Spleen (tissue), 11 donors: Measurements from ENCODE around the gene EXTL1. TPM values are rescaled to one million over a fixed set of nuclear protein-coding genes. Genes with fewer than 3 reads are reported as not detected.

Experiments
- DNase-seq: peaks from one replicate; pipeline ENCODE4 v3.0.0-alpha.2; 2020
- H3K27ac ChIP-seq, 8 donors: fragments of 200-600 bp; sonication (generic) in 7 of 8; 1 replicate in 4 of 8; 2 replicates in 4 of 8; pipeline versions ENCODE4 v1.5.0 to v1.8.0; 2016 to 2021; ENCODE audit warnings: inconsistent platforms in 4 of 8, mild to moderate bottlenecking in 4 of 8, moderate library complexity in 1 of 8
- H3K27me3 ChIP-seq, 7 donors: fragments of 200-600 bp; sonication (generic) in 6 of 7; replicated peaks in 1 of 7; 1 replicate in 4 of 7; 2 replicates in 3 of 7; pipeline versions ENCODE4 v1.5.0 to v1.8.0; 2016 to 2021; ENCODE audit warnings: inconsistent platforms in 3 of 7, mild to moderate bottlenecking in 1 of 7
- H3K36me3 ChIP-seq, 6 donors: fragments of 200-600 bp; sonication (generic) in 5 of 6; 1 replicate in 4 of 6; 2 replicates in 2 of 6; pipeline versions ENCODE4 v1.5.0 to v1.8.0; 2016 to 2021; ENCODE audit warnings: inconsistent platforms in 2 of 6
- H3K4me1 ChIP-seq, 6 donors: fragments of 200-600 bp; sonication (generic) in 5 of 6; 1 replicate in 3 of 6; 2 replicates in 3 of 6; pipeline versions ENCODE4 v1.5.0 to v1.8.0; 2016 to 2021; ENCODE audit warnings: inconsistent platforms in 3 of 6
- H3K4me3 ChIP-seq, 8 donors: fragments of 200-600 bp; sonication (generic) in 7 of 8; 1 replicate in 4 of 8; 2 replicates in 4 of 8; pipeline versions ENCODE4 v1.5.0 to v1.8.0; 2016 to 2021; ENCODE audit warnings: inconsistent platforms in 4 of 8, mild to moderate bottlenecking in 4 of 8, moderate library complexity in 2 of 8
- H3K9me3 ChIP-seq, 8 donors: fragments of 200-600 bp; sonication (generic) in 7 of 8; 1 replicate in 4 of 8; 2 replicates in 4 of 8; pipeline versions ENCODE4 v1.5.0 to v1.8.0; 2016 to 2021; ENCODE audit warnings: inconsistent platforms in 4 of 8
- CTCF ChIP-seq, 11 experiments: fragments of 200-600 bp in 7 of 11; fragments of 450-650 bp in 4 of 11; sonication (generic) in 4 of 11; IDR thresholded peaks in 8 of 11; conservative IDR thresholded peaks in 3 of 11; 1 replicate in 7 of 11; 2 replicates in 4 of 11; pipeline versions ENCODE4 v1.4.0 to v1.8.0; 2016 to 2021; ENCODE audit warnings: antibody characterized with exemption in 11 of 11, inconsistent platforms in 4 of 11, mild to moderate bottlenecking in 1 of 11
- POLR2AphosphoS5 ChIP-seq, 3 donors: sonication (generic); formaldehyde crosslinking; IDR thresholded peaks; one replicate each; pipeline ENCODE4 v1.5.1; 2017; ENCODE audit warnings: antibody characterized with exemption in 3 of 3
- WGBS, 5 donors: extraction: QIAGEN DNeasy Blood & Tissue Kit in 3 of 5; methylation state at CpG; one replicate each; pipeline versions ENCODE4 v1.1.5 to v1.1.7; 2013 to 2018; 5-methylcytosine and 5-hydroxymethylcytosine counted together
- intact Hi-C: fragments of 100-400 bp; cut with DNase I; formaldehyde crosslinking; loops from one replicate; pipeline ENCODE4 v1.15.0; 2023; ENCODE audit warnings: low total_unique reads
- polyA plus RNA-seq, 3 donors: library from polyadenylated mRNA; stranded (reverse); fragments of 200-250 nt; gene quantifications; one replicate each; pipeline ENCODE4 v1.2.1, GENCODE V29; 2013
- small RNA-seq, 4 donors: library from RNA; depleted of rRNA; stranded (forward); fragments of <200 nt; gene quantifications; one replicate each; pipeline ENCODE3, GENCODE V24; 2016
- total RNA-seq, 7 donors: library from RNA; depleted of rRNA in 3 of 7; stranded (reverse); fragments of >200 nt in 3 of 7; fragmentation: NEBNext Ultra II Directional in 4 of 7; extraction: Animal tissue kit (Norgen Biotek cat#: 25700) in 4 of 7; gene quantifications; one replicate each; pipeline versions ENCODE4 v1.1.0 to v1.2.1, GENCODE V29; 2016 to 2021
- donor health status: healthy with polysubstance abuse.
- donor health status: DM: no; HTN: no; CAD: no; lungs with moderate emphysema.
- donor health status: DM: no; HTN: no; CAD: no.
- donor health status: Bipolar disorder and iron deficiency.
- donor health status: healthy.
- donor health status: DM: no; HTN: no; CAD: no.
- donor health status: DM: yes; HTN: yes; CAD: no.

Gene EXTL1
- total and polyA plus RNA-seq, 10 donors: 0.30 to 8.6 (median 3.6) TPM

- H3K4me1 ChIP-seq: no peaks in the 10 kb centered on the region
- H3K27ac ChIP-seq: no peak overlapping the region
- WGBS, 5 donors: 49 to 77% (median 58%) methylated on average over 2 of the region's 2 CpGs
- no peak overlapping the region for H3K4me3 ChIP-seq
- intact Hi-C loops: no loop called here
- no peaks in the 10 kb centered on the region for H3K36me3 ChIP-seq
- peaks cover 0 to 43% (median 0%) of the 10 kb centered on the region in 7 donors for H3K27me3 ChIP-seq
- no peak for TF ChIP-seq CTCF (IDR thresholded peaks at IDR 0.05 in 8 of 11, conservative IDR thresholded peaks at IDR 0.05 in 3 of 11)
- no peak for DNase-seq
- no peaks in the 10 kb centered on the region for H3K9me3 ChIP-seq
These were observed 62.6 kb downstream of the EXTL1 start for GRCh38 chr1:26084091-26084561.

- Histone ChIP-seq H3K27me3 (peaks cover 0 to 50% (median 0%) of the 10 kb centered on the region in 7 donors), H3K4me3 (no peak overlapping the region), H3K36me3 (no peaks in the 10 kb centered on the region), H3K27ac (no peak overlapping the region), H3K9me3 (no peaks in the 10 kb centered on the region), H3K4me1 (no peaks in the 10 kb centered on the region)
- intact Hi-C loops: no loop called here
- TF ChIP-seq POLR2AphosphoS5 (IDR thresholded peaks at IDR 0.05): no peak
- no peak for TF ChIP-seq CTCF (IDR thresholded peaks at IDR 0.05 in 8 of 11, conservative IDR thresholded peaks at IDR 0.05 in 3 of 11)
- DNase-seq: no peak
- 72 to 78% (median 75%) methylated on average over 2 of the region's 2 CpGs for WGBS, 5 donors
These were observed 63.3 kb downstream of the EXTL1 start for GRCh38 chr1:26084844-26085243.

Small RNA genes lying within 50 kb of the gene (small RNA-seq; reads per million reads assigned to genes)
- gene RF00283 (0 reads per million in 4 donors), gene RF00492 (0 reads per million in 4 donors)

Other genes starting within 250 kb of the EXTL1 start
- 10 to 100 TPM; 41.4 to 80.9 (median 59.2) TPM for gene SELENON, start 221.6 kb upstream of the EXTL1 start, total RNA-seq
- gene SELENON, start 221.6 kb upstream of the EXTL1 start, polyA plus RNA-seq: 10 to 100 TPM in 1 of 3 donors, 1 to 10 TPM in 2; 9.7 to 25.8 (median 9.7) TPM
- 10 to 100 TPM; 44.6 to 74.7 (median 53.7) TPM for gene MTFR1L, start 201.8 kb upstream of the EXTL1 start, total RNA-seq
- gene MTFR1L, start 201.8 kb upstream of the EXTL1 start, polyA plus RNA-seq: 10 to 100 TPM; 32.1 to 44.3 (median 43.0) TPM
- 1 to 10 TPM in 1 of 7 donors, under 1 TPM in 3, not detected in 3; 0.28 to 1.3 (median 0.71) TPM for gene AUNIP, start 162.3 kb upstream of the EXTL1 start, total RNA-seq
- under 1 TPM; 0.07 to 0.61 (median 0.38) TPM for gene AUNIP, start 162.3 kb upstream of the EXTL1 start, polyA plus RNA-seq
- gene PAQR7, start 146.1 kb upstream of the EXTL1 start, total RNA-seq: 10 to 100 TPM in 4 of 7 donors, 1 to 10 TPM in 3; 9.2 to 14.2 (median 11.9) TPM
- gene PAQR7, start 146.1 kb upstream of the EXTL1 start, polyA plus RNA-seq: 1 to 10 TPM; 3.0 to 4.8 (median 4.0) TPM
- 10 to 100 TPM; 40.3 to 59.5 (median 47.8) TPM for gene STMN1, start 115.4 kb upstream of the EXTL1 start, total RNA-seq
- gene STMN1, start 115.4 kb upstream of the EXTL1 start, polyA plus RNA-seq: 100 to 1,000 TPM in 1 of 3 donors, 10 to 100 TPM in 2; 48.4 to 174 (median 95.8) TPM
- gene PAFAH2, start 23.7 kb upstream of the EXTL1 start, total RNA-seq: 10 to 100 TPM; 12.9 to 19.7 (median 13.9) TPM
- gene PAFAH2, start 23.7 kb upstream of the EXTL1 start, polyA plus RNA-seq: 1 to 10 TPM; 3.9 to 5.3 (median 4.7) TPM
- gene SLC30A2, start 24.3 kb downstream of the EXTL1 start, total RNA-seq: not detected
- not detected for gene SLC30A2, start 24.3 kb downstream of the EXTL1 start, polyA plus RNA-seq
- under 1 TPM in 2 of 7 donors, not detected in 5; 0.19 to 0.61 TPM for gene TRIM63, start 45.9 kb downstream of the EXTL1 start, total RNA-seq
- gene TRIM63, start 45.9 kb downstream of the EXTL1 start, polyA plus RNA-seq: under 1 TPM; 0.13 to 0.33 (median 0.30) TPM
- 10 to 100 TPM in 5 of 7 donors, 1 to 10 TPM in 2; 7.7 to 14.1 (median 11.6) TPM for gene PDIK1L, start 90.0 kb downstream of the EXTL1 start, total RNA-seq
- 1 to 10 TPM; 2.5 to 3.1 (median 3.1) TPM for gene PDIK1L, start 90.0 kb downstream of the EXTL1 start, polyA plus RNA-seq
- gene FAM110D, start 137.3 kb downstream of the EXTL1 start, total RNA-seq: 1 to 10 TPM in 6 of 7 donors, under 1 TPM in 1; 0.76 to 5.9 (median 1.8) TPM
- gene FAM110D, start 137.3 kb downstream of the EXTL1 start, polyA plus RNA-seq: 1 to 10 TPM in 1 of 3 donors, under 1 TPM in 2; 0.44 to 1.2 (median 0.91) TPM
- not detected for gene C1orf232, start 147.2 kb downstream of the EXTL1 start, total RNA-seq
- not detected for gene C1orf232, start 147.2 kb downstream of the EXTL1 start, polyA plus RNA-seq
- 10 to 100 TPM; 13.5 to 27.8 (median 19.6) TPM for gene ZNF593, start 148.1 kb downstream of the EXTL1 start, total RNA-seq
- 100 to 1,000 TPM in 1 of 3 donors, 10 to 100 TPM in 2; 74.9 to 104 (median 80.3) TPM for gene ZNF593, start 148.1 kb downstream of the EXTL1 start, polyA plus RNA-seq
- gene ZNF593OS, start 150.1 kb downstream of the EXTL1 start, total RNA-seq: not detected
- under 1 TPM; 0.26 to 0.43 (median 0.26) TPM for gene ZNF593OS, start 150.1 kb downstream of the EXTL1 start, polyA plus RNA-seq
- gene CNKSR1, start 155.7 kb downstream of the EXTL1 start, total RNA-seq: 1 to 10 TPM; 1.0 to 5.5 (median 3.7) TPM
- gene CNKSR1, start 155.7 kb downstream of the EXTL1 start, polyA plus RNA-seq: 1 to 10 TPM in 2 of 3 donors, under 1 TPM in 1; 0.68 to 2.0 (median 1.0) TPM
- not detected for gene CATSPER4, start 168.8 kb downstream of the EXTL1 start, total RNA-seq
- gene CATSPER4, start 168.8 kb downstream of the EXTL1 start, polyA plus RNA-seq: under 1 TPM in 1 of 3 donors, not detected in 2; 0.03 TPM
- gene CEP85, start 212.4 kb downstream of the EXTL1 start, total RNA-seq: 10 to 100 TPM in 5 of 7 donors, 1 to 10 TPM in 2; 7.8 to 14.9 (median 10.8) TPM
- 1 to 10 TPM; 3.9 to 5.2 (median 4.2) TPM for gene CEP85, start 212.4 kb downstream of the EXTL1 start, polyA plus RNA-seq